Measurements from ENCODE around the gene STPG1.

Gene STPG1

GRCh38 chr1:24351247-24351646, 62.3 kb downstream of the STPG1 start:
- Histone ChIP-seq H3K4me3 (ENCODE audit: insufficient read length, low read depth) (no peak overlapping the region), H3K9me3 (ENCODE audit: insufficient read depth, low read length) (no peaks in the 10 kb centered on the region), H3K9ac (ENCODE audit: insufficient read length, low read depth) (no peak overlapping the region), H3K4me1 (ENCODE audit: insufficient read depth, insufficient read length) (peaks cover 4% of the 10 kb centered on the region), H3K36me3 (ENCODE audit: insufficient read depth, insufficient read length, low read length) (peaks cover 82% of the 10 kb centered on the region), H3K27me3 (ENCODE audit: insufficient read depth, insufficient read length) (no peaks in the 10 kb centered on the region)
- DNase-seq (ENCODE audit: low read depth, low spot score), result no peak
- TF ChIP-seq ZNF274 (IDR thresholded peaks at IDR 0.05; ENCODE audit: low read depth, low read length) (no peak), YY1 (IDR thresholded peaks at IDR 0.05; ENCODE audit: insufficient read depth, insufficient read length) (no peak), SUZ12 (IDR thresholded peaks at IDR 0.05; ENCODE audit: extremely low read depth, insufficient read depth, insufficient read length) (no peak)

GRCh38 chr1:24349891-24350290, 63.7 kb downstream of the STPG1 start:
- Histone ChIP-seq H3K9ac (ENCODE audit: insufficient read length, low read depth) (no peak overlapping the region), H3K9me3 (ENCODE audit: insufficient read depth, low read length) (no peaks in the 10 kb centered on the region), H3K27me3 (ENCODE audit: insufficient read depth, insufficient read length) (no peaks in the 10 kb centered on the region), H3K4me1 (ENCODE audit: insufficient read depth, insufficient read length) (peaks cover 4% of the 10 kb centered on the region), H3K36me3 (ENCODE audit: insufficient read depth, insufficient read length, low read length) (peaks cover 87% of the 10 kb centered on the region), H3K4me3 (ENCODE audit: insufficient read length, low read depth) (no peak overlapping the region)
- TF ChIP-seq SUZ12 (IDR thresholded peaks at IDR 0.05; ENCODE audit: extremely low read depth, insufficient read depth, insufficient read length), result no peak
- no peak for TF ChIP-seq ZNF274 (IDR thresholded peaks at IDR 0.05; ENCODE audit: low read depth, low read length)
- no peak for TF ChIP-seq YY1 (IDR thresholded peaks at IDR 0.05; ENCODE audit: insufficient read depth, insufficient read length)
- DNase-seq (ENCODE audit: low read depth, low spot score), result no peak

GRCh38 chr1:24348196-24348595, 65.4 kb downstream of the STPG1 start:
- Histone ChIP-seq H3K9ac (ENCODE audit: insufficient read length, low read depth) (no peak overlapping the region), H3K27me3 (ENCODE audit: insufficient read depth, insufficient read length) (no peaks in the 10 kb centered on the region), H3K36me3 (ENCODE audit: insufficient read depth, insufficient read length, low read length) (peaks cover 88% of the 10 kb centered on the region), H3K4me3 (ENCODE audit: insufficient read length, low read depth) (no peak overlapping the region), H3K9me3 (ENCODE audit: insufficient read depth, low read length) (no peaks in the 10 kb centered on the region), H3K4me1 (ENCODE audit: insufficient read depth, insufficient read length) (peaks cover 4% of the 10 kb centered on the region)
- DNase-seq (ENCODE audit: low read depth, low spot score), result no peak
- TF ChIP-seq ZNF274 (IDR thresholded peaks at IDR 0.05; ENCODE audit: low read depth, low read length) (no peak), YY1 (IDR thresholded peaks at IDR 0.05; ENCODE audit: insufficient read depth, insufficient read length) (no peak), SUZ12 (IDR thresholded peaks at IDR 0.05; ENCODE audit: extremely low read depth, insufficient read depth, insufficient read length) (no peak)

GRCh38 chr1:24347159-24347934, 66.2 kb downstream of the STPG1 start:
- H3K27me3 ChIP-seq (ENCODE audit: insufficient read depth, insufficient read length), result no peaks in the 10 kb centered on the region

GRCh38 chr1:24345334-24345733, 68.2 kb downstream of the STPG1 start:
- Histone ChIP-seq H3K4me3 (ENCODE audit: insufficient read length, low read depth) (no peak overlapping the region), H3K36me3 (ENCODE audit: insufficient read depth, insufficient read length, low read length) (peaks cover 83% of the 10 kb centered on the region), H3K4me1 (ENCODE audit: insufficient read depth, insufficient read length) (peaks cover 28% of the 10 kb centered on the region), H3K9me3 (ENCODE audit: insufficient read depth, low read length) (no peaks in the 10 kb centered on the region), H3K27me3 (ENCODE audit: insufficient read depth, insufficient read length) (peaks cover 3% of the 10 kb centered on the region), H3K9ac (ENCODE audit: insufficient read length, low read depth) (no peak overlapping the region)
- no peak for TF ChIP-seq YY1 (IDR thresholded peaks at IDR 0.05; ENCODE audit: insufficient read depth, insufficient read length)
- no peak for TF ChIP-seq SUZ12 (IDR thresholded peaks at IDR 0.05; ENCODE audit: extremely low read depth, insufficient read depth, insufficient read length)
- no peak for DNase-seq (ENCODE audit: low read depth, low spot score)

More at GRCh38 chr1:24347159-24347934, 66.2 kb downstream of the STPG1 start:
- TF ChIP-seq YY1 (IDR thresholded peaks at IDR 0.05; ENCODE audit: insufficient read depth, insufficient read length), result no peak
- no peak for TF ChIP-seq SUZ12 (IDR thresholded peaks at IDR 0.05; ENCODE audit: extremely low read depth, insufficient read depth, insufficient read length)
- no peak for TF ChIP-seq ZNF274 (IDR thresholded peaks at IDR 0.05; ENCODE audit: low read depth, low read length)
- Histone ChIP-seq H3K9me3 (ENCODE audit: insufficient read depth, low read length) (no peaks in the 10 kb centered on the region), H3K9ac (ENCODE audit: insufficient read length, low read depth) (no peak overlapping the region), H3K4me3 (ENCODE audit: insufficient read length, low read depth) (no peak overlapping the region), H3K36me3 (ENCODE audit: insufficient read depth, insufficient read length, low read length) (peaks cover 89% of the 10 kb centered on the region), H3K4me1 (ENCODE audit: insufficient read depth, insufficient read length) (peaks cover 9% of the 10 kb centered on the region)
- no peak for DNase-seq (ENCODE audit: low read depth, low spot score)

- H3K27me3 ChIP-seq (ENCODE audit: insufficient read depth, insufficient read length), result peaks cover 3% of the 10 kb centered on the region
- peaks cover 79% of the 10 kb centered on the region for H3K36me3 ChIP-seq (ENCODE audit: insufficient read depth, insufficient read length, low read length)
- DNase-seq (ENCODE audit: low read depth, low spot score), result no peak
- H3K4me1 ChIP-seq (ENCODE audit: insufficient read depth, insufficient read length), result peaks cover 36% of the 10 kb centered on the region
- no peak overlapping the region for H3K9ac ChIP-seq (ENCODE audit: insufficient read length, low read depth)
- TF ChIP-seq ZNF274 (IDR thresholded peaks at IDR 0.05; ENCODE audit: low read depth, low read length), result no peak
- no peak for TF ChIP-seq SUZ12 (IDR thresholded peaks at IDR 0.05; ENCODE audit: extremely low read depth, insufficient read depth, insufficient read length)
- TF ChIP-seq YY1 (IDR thresholded peaks at IDR 0.05; ENCODE audit: insufficient read depth, insufficient read length), result no peak
- H3K4me3 ChIP-seq (ENCODE audit: insufficient read length, low read depth), result no peak overlapping the region
- no peaks in the 10 kb centered on the region for H3K9me3 ChIP-seq (ENCODE audit: insufficient read depth, low read length)
Observed at GRCh38 chr1:24344090-24344742, 69.4 kb downstream of the STPG1 start.

- TF ChIP-seq ZNF274 (IDR thresholded peaks at IDR 0.05; ENCODE audit: low read depth, low read length) (no peak), SUZ12 (IDR thresholded peaks at IDR 0.05; ENCODE audit: extremely low read depth, insufficient read depth, insufficient read length) (no peak), YY1 (IDR thresholded peaks at IDR 0.05; ENCODE audit: insufficient read depth, insufficient read length) (no peak)
- peaks cover 72% of the 10 kb centered on the region for H3K36me3 ChIP-seq (ENCODE audit: insufficient read depth, insufficient read length, low read length)
- H3K9ac ChIP-seq (ENCODE audit: insufficient read length, low read depth), result no peak overlapping the region
- H3K27me3 ChIP-seq (ENCODE audit: insufficient read depth, insufficient read length), result peaks cover 3% of the 10 kb centered on the region
- H3K4me3 ChIP-seq (ENCODE audit: insufficient read length, low read depth), result no peak overlapping the region
- DNase-seq (ENCODE audit: low read depth, low spot score), result no peak
- H3K4me1 ChIP-seq (ENCODE audit: insufficient read depth, insufficient read length), result peaks cover 40% of the 10 kb centered on the region
- no peaks in the 10 kb centered on the region for H3K9me3 ChIP-seq (ENCODE audit: insufficient read depth, low read length)
Observed at GRCh38 chr1:24343412-24344089, 70.0 kb downstream of the STPG1 start.

Data from NT2/D1 (cell line).